Activated naive CD4-positive, alpha-beta T cell treated with anti-CD3 and anti-CD28 coated beads, Interleukin-2, amount 10 ng/mL, durations not matched to agents 7 days and 5 days (primary cell): Measurements from ENCODE around the gene GSG1.
"Not testable (repeated sequence)": the region's sequence is repeated elsewhere in the genome, so short reads cannot be mapped to it uniquely, and the experiment has no call there.

Experiments used
- CTCF ChIA-PET: fragments of 350-600 bp; sonication (Branson Sonifier 250); formaldehyde crosslinking; loops from one replicate; lab custom pipeline; 2021; ENCODE audit warnings: antibody characterized with exemption; lab: Charles Lee
- DNase-seq: peaks from one replicate; pipeline ENCODE4 v3.0.0-alpha.2; 2020
- H3K27ac Mint-ChIP-seq: one replicate; pipeline ENCODE4 v1.8.0; 2021; ENCODE audit warnings: mild to moderate bottlenecking, moderate library complexity, mixed read lengths
- H3K27me3 Mint-ChIP-seq: one replicate; pipeline ENCODE4 v1.8.0; 2021; ENCODE audit warnings: mild to moderate bottlenecking, mixed read lengths
- H3K36me3 Mint-ChIP-seq: one replicate; pipeline ENCODE4 v1.8.0; 2021; ENCODE audit warnings: mixed read lengths
- H3K4me1 Mint-ChIP-seq: one replicate; pipeline ENCODE4 v1.8.0; 2021; ENCODE audit warnings: mixed read lengths
- H3K4me3 Mint-ChIP-seq: one replicate; pipeline ENCODE4 v1.8.0; 2021; ENCODE audit warnings: mild to moderate bottlenecking, moderate library complexity, mixed read lengths
- H3K9me3 Mint-ChIP-seq: one replicate; pipeline ENCODE4 v1.8.0; 2021; ENCODE audit warnings: mixed read lengths

Gene GSG1

DNA sequence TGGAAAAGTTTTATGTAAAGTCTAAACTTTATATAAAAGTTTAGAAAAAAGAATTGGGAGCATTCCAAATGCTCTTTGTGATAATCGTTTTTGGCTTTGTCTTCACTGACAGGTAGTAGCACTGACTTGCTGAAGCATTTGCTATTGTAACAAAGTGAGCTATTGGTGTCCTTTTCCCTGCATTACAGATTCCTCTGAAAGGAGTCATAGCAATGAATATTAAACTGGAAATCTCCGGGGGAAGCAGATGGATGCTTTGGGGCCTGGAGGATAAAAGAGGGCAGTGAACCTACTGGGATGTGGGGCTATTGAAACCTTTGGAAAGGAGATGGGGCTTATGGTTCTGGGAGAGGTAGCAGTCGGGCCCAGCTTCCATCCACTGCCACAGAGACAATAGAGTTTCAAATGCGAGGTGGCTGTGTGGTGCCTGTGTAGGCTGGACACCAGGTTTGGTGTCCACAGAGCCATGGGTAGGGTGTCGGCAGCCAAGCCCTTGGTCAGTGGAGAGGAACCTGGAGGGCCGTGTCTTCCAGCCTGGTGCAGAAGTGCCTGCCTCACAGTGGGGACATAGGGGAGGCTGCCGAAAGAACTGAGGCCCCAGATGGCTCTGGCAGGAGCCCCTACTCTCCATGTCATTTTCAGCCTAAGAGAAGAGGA is 10.1 kb downstream of the GSG1 start:
- Mint-ChIP-seq H3K4me3 (no peak overlapping the region), H3K9me3 (no peaks in the 10 kb centered on the region), H3K36me3 (no peaks in the 10 kb centered on the region), H3K27ac (no peak overlapping the region), H3K27me3 (peaks cover 8% of the 10 kb centered on the region), H3K4me1 (peaks cover 12% of the 10 kb centered on the region)
- DNase-seq = no peak
- CTCF ChIA-PET = interaction anchor here (1.2 to 5.2 kb wide), 3 partner anchors 115 to 177 kb away, joined by 3 to 42 read pairs (median 5); no protein-coding TSS in a partner anchor

DNA sequence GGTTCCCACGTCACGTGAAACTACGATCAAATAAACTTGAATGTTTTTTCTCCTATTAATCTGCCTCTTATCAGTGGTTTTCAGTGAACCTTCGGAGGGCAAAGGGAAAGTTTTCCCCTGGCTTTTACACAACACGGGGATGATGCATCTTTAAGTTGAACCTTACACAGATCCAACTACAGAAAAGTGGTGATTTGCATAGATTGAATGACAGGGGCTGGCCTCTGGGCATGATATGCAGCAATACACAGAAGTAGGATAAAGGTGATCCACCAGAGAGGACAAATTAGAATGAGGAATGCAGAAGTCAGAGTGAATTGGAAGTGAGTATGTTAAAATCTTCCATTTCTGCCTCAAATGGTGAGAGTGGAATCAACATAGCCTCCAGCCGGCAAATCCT is 11.6 kb downstream of the GSG1 start:
- Mint-ChIP-seq H3K27ac (no peak overlapping the region), H3K9me3 (no peaks in the 10 kb centered on the region), H3K4me3 (no peak overlapping the region), H3K4me1 (no peaks in the 10 kb centered on the region), H3K27me3 (peaks cover 8% of the 10 kb centered on the region), H3K36me3 (no peaks in the 10 kb centered on the region)
- CTCF ChIA-PET = no interaction called here
- no peak for DNase-seq

DNA sequence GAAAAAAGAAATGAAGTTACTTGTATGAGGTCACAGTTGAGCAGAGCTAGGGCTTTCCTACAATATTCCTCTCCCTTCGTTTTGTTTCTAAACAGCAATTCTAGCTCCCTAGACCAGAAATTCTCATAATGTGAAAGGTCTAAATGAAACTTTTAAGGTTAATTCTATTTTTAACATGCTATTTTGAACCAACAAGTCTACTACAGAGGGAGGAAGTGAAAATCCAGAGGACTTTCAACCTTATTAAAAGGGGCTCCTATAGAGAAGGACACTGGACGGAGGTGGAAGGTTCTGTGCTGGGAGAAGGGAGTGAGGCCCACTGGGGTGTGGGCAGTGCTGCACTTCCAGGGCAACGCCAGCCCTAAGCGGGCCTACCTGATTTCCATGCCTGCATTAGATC is 13.4 kb downstream of the GSG1 start:
- no peak overlapping the region for H3K4me3 Mint-ChIP-seq
- no peaks in the 10 kb centered on the region for H3K9me3 Mint-ChIP-seq
- no peaks in the 10 kb centered on the region for H3K4me1 Mint-ChIP-seq
- no peak overlapping the region for H3K27ac Mint-ChIP-seq
- no peaks in the 10 kb centered on the region for H3K36me3 Mint-ChIP-seq
- DNase-seq = no peak
- CTCF ChIA-PET = interaction anchor here (1.9 kb wide), 1 partner anchor 122 kb away, joined by 4 read pairs; no protein-coding TSS in a partner anchor
- H3K27me3 Mint-ChIP-seq = peaks cover 8% of the 10 kb centered on the region

DNA sequence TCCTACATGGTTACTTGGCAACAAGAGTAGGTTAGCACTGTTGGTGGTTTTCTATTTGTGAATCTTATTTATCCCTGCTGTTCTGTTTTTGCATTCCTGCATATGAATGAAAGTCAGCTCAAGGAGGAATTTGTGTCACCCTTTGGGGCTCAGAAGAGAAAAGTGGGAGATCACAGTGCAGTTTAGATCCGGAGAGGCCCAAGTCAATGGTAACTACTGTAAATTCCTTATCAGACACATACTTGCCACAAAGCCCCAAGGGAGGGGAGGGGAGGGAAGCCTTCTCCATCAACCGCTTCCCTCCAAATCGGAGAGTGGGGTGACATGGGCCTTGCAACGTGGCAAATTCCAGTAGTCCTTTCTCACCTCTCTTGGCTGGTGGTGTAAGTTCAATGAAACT is 15.0 kb downstream of the GSG1 start:
- CTCF ChIA-PET = interaction anchor here (0.6 to 1.9 kb wide), 2 partner anchors 123 to 167 kb away, joined by 3 to 4 read pairs; no protein-coding TSS in a partner anchor
- Mint-ChIP-seq H3K4me1 (no peaks in the 10 kb centered on the region), H3K4me3 (no peak overlapping the region), H3K36me3 (peaks cover 2% of the 10 kb centered on the region), H3K27me3 (peaks cover 8% of the 10 kb centered on the region), H3K9me3 (no peaks in the 10 kb centered on the region), H3K27ac (no peak overlapping the region)
- no peak for DNase-seq

DNA sequence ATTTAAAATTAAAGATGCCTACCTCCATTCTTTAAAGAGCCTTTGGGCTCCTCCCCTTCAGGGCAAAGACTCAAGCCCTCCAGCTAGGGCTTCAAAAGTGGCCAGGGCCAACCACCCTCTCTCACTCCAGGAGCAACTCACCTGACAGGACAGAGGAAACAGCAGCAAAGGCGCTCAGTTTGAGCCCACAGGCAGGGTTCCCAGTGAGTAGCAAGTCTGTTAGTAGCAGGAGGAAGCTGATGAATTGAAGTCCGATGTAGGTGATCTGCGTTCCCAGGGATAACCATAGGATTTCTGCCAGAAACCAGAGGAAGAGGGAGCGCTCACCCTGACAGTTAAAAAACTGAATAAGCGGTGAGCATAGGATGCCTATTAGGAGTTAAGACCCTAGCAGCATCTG is 15.7 kb downstream of the GSG1 start:
- DNase-seq = no peak
- Mint-ChIP-seq H3K4me1 (no peaks in the 10 kb centered on the region), H3K9me3 (no peaks in the 10 kb centered on the region), H3K36me3 (peaks cover 2% of the 10 kb centered on the region), H3K27me3 (peaks cover 8% of the 10 kb centered on the region), H3K27ac (no peak overlapping the region), H3K4me3 (no peak overlapping the region)
- CTCF ChIA-PET = interaction anchor here (2.4 kb wide), 1 partner anchor 124 kb away, joined by 7 read pairs; no protein-coding TSS in a partner anchor

DNA sequence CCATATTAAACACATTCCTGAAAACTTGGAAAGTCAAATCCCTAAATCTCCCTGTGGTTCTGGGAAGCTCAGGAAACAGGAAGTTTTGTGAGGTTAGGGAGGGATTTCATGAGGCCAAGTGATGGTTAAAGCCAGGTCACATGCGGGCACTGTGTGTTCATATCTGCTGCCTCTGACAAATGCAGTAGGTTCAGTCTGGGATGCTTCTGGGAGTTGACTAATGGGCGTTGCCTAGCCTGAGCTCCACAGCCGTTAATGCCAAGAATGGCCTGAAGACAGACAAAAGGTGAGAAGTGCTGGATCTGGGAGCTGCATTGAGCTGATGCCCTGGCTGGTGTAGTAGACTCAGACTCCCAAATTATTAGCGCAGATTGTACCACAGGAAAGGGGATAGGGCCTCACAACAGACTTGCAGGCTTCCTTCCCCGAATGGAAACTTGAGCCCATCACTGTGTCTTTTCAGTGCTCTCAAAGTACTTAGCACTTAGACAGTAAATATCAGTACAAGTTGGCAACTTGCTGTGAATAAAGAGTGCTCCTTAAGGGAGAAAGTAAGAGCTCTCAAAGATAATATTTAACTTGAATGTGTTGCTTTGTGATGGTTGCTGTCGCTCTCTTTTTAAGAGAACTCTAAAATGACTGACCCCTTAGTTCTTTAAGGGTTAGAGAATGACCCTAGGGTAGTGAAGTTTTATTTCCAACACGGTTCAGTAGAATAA is 17.3 kb downstream of the GSG1 start:
- H3K9me3 Mint-ChIP-seq = no peaks in the 10 kb centered on the region
- no peak for DNase-seq
- H3K4me3 Mint-ChIP-seq = no peak overlapping the region
- no peaks in the 10 kb centered on the region for H3K4me1 Mint-ChIP-seq
- peaks cover 2% of the 10 kb centered on the region for H3K36me3 Mint-ChIP-seq
- CTCF ChIA-PET = interaction anchor here (0.5 to 2.4 kb wide), 3 partner anchors 13 to 126 kb away, joined by 3 to 7 read pairs (median 3); no protein-coding TSS in a partner anchor
- H3K27ac Mint-ChIP-seq = no peak overlapping the region
- H3K27me3 Mint-ChIP-seq = peaks cover 4% of the 10 kb centered on the region

DNA sequence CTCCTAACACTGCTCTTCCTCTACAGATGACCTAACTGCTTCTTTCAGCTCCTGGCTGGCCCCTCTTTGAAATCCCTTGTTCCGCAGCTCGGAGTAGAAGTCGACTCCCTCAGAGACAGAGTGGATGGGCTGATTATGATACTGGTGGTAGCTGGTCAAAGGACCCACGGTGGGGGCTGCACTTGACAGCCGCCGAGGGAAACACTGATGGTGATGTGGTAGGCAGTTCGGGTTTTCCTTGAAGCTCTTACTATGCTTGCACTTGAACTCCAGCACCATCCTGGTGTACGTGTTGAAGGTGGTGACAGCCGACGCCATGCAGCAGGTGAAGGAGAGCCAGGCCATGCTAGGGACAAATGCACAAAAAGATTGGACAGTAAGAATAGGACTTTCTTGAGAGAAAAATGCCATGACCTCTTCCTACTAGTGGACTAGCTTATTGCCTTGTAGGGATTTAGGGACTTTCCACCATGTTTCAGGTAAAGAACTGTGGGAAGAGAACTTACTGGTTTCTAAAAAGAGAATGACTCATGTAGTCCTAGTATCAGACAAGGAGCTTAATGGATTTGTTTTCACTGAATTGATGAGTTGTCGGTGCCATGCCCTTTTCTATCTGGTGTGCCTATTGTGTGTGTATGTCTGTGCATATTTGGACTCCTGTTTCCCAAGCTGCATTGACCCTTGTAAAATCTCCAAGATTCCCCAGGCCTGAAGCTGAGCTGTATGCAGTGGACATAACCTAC is 18.4 kb downstream of the GSG1 start:
- H3K36me3 Mint-ChIP-seq = peaks cover 2% of the 10 kb centered on the region
- no peak overlapping the region for H3K4me3 Mint-ChIP-seq
- H3K27ac Mint-ChIP-seq = no peak overlapping the region
- no peaks in the 10 kb centered on the region for H3K4me1 Mint-ChIP-seq
- no peak for DNase-seq
- CTCF ChIA-PET = interaction anchor here (1.3 to 2.4 kb wide), 3 partner anchors 10 to 127 kb away, joined by 3 to 7 read pairs (median 4); no protein-coding TSS in a partner anchor
- no peaks in the 10 kb centered on the region for H3K9me3 Mint-ChIP-seq
- H3K27me3 Mint-ChIP-seq = no peaks in the 10 kb centered on the region

DNA sequence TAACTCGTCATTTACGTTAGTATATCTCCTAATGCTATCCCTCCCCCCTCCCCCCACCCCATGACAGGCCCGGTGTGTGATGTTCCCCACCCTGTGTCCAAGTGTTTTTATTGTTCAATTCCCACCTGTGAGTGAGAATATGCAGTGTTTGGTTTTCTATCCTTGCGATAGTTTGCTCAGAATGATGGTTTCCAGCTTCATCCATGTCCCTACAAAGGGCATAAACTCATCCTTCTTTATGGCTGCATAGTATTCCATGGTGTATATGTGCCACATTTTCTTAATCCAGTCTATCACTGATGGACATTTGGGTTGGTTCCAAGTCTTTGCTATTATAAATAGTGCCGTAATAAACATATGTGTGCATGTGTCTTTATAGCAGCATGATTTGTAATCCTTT is 19.8 kb downstream of the GSG1 start:
- CTCF ChIA-PET, H3K27me3 Mint-ChIP-seq, H3K9me3 Mint-ChIP-seq, H3K27ac Mint-ChIP-seq, H3K36me3 Mint-ChIP-seq, DNase-seq, H3K4me1 Mint-ChIP-seq, H3K4me3 Mint-ChIP-seq: not testable (repeated sequence)

DNA sequence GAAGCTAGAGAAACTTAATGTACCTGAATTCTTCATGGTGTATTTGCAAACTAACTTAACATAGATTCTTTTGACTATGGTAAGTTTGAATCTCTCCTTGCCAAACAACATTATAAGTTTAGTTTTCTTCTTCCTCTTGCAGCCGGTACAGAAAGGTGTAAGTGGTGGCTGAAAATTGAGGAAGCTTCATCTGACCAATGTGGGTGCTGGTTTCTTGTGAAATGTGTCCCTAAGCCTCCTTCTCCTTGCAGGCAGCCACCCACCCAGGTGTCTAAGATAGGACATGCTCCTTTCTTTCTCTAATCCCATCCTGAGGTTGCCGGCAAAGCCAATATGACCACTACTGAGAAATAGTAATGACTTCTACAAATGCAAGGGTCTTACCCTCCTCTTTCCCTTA is 20.6 kb downstream of the GSG1 start:
- CTCF ChIA-PET = no interaction called here
- Mint-ChIP-seq H3K4me1 (no peaks in the 10 kb centered on the region), H3K27ac (no peak overlapping the region), H3K9me3 (no peaks in the 10 kb centered on the region), H3K27me3 (no peaks in the 10 kb centered on the region), H3K4me3 (no peak overlapping the region), H3K36me3 (peaks cover 2% of the 10 kb centered on the region)
- no peak for DNase-seq

DNA sequence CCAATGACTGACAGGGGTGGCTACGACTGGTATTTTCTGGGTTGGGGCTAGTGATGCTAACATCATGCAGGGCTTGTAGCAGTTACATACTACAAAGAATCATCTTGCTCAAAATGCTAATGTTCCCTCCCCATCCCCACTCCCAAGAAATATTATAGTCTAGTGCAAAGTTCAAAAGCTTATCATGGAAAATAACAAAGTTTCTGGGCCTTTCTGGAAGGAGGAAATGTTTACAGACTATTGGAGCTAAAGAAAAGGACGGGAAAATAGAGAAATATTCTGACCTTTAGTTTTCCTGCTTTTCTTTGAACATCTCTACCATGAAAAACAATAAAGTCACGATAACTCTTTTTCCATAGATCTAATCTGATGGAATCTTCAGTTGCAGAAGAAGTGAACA is 23.2 kb downstream of the GSG1 start:
- CTCF ChIA-PET = interaction anchor here (1.2 to 1.6 kb wide), 2 partner anchors 129 to 132 kb away, joined by 3 to 6 read pairs; no protein-coding TSS in a partner anchor
- DNase-seq = no peak
- Mint-ChIP-seq H3K36me3 (peaks cover 4% of the 10 kb centered on the region), H3K4me3 (no peak overlapping the region), H3K27me3 (no peaks in the 10 kb centered on the region), H3K4me1 (no peaks in the 10 kb centered on the region), H3K27ac (no peak overlapping the region), H3K9me3 (no peaks in the 10 kb centered on the region)

DNA sequence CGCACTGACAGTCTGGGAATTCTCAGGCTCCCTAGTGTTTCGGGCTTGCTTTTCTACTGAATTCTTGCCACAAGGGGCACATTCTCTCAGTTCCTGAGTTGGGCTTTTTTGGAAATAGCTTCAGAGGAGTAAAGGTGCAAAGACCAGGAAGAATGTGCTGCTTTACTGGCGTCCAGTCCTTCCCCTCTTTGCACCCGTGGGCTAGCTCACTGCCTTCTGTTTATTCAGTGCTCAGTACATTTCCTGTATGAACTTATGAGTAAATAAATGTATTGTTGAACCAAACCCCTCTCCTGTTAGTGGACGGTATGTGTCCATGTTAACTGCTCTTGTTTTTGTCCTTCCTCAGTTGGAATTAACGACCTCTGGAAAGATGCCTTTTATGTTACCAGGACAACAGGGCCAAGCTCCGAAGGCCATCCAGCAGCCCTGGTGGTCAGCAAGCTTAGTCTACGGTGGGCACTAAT is 24.0 kb downstream of the GSG1 start:
- no peak overlapping the region for H3K4me3 Mint-ChIP-seq
- H3K27me3 Mint-ChIP-seq = no peaks in the 10 kb centered on the region
- no peaks in the 10 kb centered on the region for H3K4me1 Mint-ChIP-seq
- no peak for DNase-seq
- no peak overlapping the region for H3K27ac Mint-ChIP-seq
- CTCF ChIA-PET = interaction anchor here (1.2 to 1.6 kb wide), 2 partner anchors 130 to 132 kb away, joined by 3 to 6 read pairs; no protein-coding TSS in a partner anchor
- peaks cover 1% of the 10 kb centered on the region for H3K36me3 Mint-ChIP-seq
- no peaks in the 10 kb centered on the region for H3K9me3 Mint-ChIP-seq

DNA sequence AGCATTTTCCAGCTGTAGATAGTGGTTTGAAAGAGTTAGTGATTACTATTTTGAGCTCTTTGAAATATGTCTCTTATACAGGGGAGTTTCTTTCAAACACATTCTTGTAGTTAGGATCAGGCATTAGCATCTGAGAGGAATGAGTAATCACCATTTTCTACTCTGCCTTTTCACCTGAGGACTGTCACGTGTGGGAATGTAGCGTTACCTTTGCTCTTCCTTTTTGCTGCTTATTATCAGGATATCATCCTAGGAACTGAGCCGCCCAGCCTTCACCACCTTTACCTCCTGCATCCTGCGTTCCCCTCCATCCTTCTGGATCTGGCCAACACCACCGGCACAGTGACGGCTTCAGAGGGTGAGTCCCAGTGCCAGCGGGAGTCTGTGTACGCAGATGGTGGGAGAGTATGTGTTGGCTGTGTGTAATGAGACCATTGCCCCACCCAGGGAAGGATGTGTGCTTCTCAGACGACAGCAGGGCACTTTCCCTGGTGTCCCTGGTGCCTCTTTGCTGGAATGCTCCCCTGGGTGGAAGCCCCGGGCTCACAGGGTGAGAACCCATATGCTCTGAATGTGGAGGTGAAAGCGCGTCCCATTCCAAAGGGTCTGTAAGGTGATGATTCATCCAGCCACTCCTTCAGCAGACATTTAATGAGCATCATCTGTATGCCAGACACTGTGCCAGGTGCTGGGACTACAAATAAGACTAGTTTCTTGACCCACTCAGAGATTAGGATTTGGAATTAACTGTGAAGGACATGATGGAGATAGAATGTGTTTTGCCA is 27.5 kb downstream of the GSG1 start:
- Mint-ChIP-seq H3K4me3 (no peak overlapping the region), H3K9me3 (no peaks in the 10 kb centered on the region), H3K27me3 (no peaks in the 10 kb centered on the region), H3K36me3 (peaks cover 1% of the 10 kb centered on the region), H3K4me1 (no peaks in the 10 kb centered on the region), H3K27ac (no peak overlapping the region)
- CTCF ChIA-PET = interaction anchor here (1.5 kb wide), 1 partner anchor 9 kb away, joined by 4 read pairs; no protein-coding TSS in a partner anchor
- DNase-seq = no peak

DNA sequence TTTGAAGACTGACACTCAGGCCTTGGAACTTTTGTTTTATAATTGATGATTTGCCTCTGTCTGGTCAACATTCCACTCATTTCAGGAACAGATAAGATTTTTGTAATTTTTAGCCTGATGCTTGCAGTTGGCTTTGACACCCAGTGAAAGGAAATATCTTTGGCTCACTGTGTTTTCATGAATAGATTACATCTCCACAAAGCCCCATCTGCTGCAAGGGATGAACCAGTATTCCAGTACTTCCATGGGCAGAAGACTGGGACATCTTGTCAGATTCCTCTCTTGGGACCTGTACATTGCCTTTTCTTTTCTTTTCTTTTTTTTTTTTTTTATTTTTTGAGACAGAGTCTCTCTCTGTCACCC is 28.4 kb downstream of the GSG1 start:
- H3K4me1 Mint-ChIP-seq = no peaks in the 10 kb centered on the region
- no peak for DNase-seq
- no peaks in the 10 kb centered on the region for H3K27me3 Mint-ChIP-seq
- CTCF ChIA-PET = interaction anchor here (1.5 kb wide), 1 partner anchor 10 kb away, joined by 4 read pairs; no protein-coding TSS in a partner anchor
- H3K27ac Mint-ChIP-seq = no peak overlapping the region
- H3K9me3 Mint-ChIP-seq = no peaks in the 10 kb centered on the region
- H3K4me3 Mint-ChIP-seq = no peak overlapping the region
- H3K36me3 Mint-ChIP-seq = peaks cover 1% of the 10 kb centered on the region
